Adipocyte (in vitro differentiated cells): ENCODE results near the gene CFAP65.

Source experiments
- DNase-seq: peaks from one replicate; pipeline ENCODE4 v3.0.0-alpha.2; 2015; ENCODE audit warnings: low read depth
- H3K27me3 ChIP-seq: replicated peaks from 2 replicates; pipeline ENCODE4 v1.7.0; 2013; ENCODE audit warnings: mild to moderate bottlenecking, low read length, moderate library complexity; ENCODE audit not compliant: control insufficient read depth, insufficient read depth
- H3K36me3 ChIP-seq: 2 replicates; pipeline ENCODE4 v1.7.0; 2013; ENCODE audit warnings: low read length, mild to moderate bottlenecking, moderate library complexity; ENCODE audit not compliant: control insufficient read depth, insufficient read depth, severe bottlenecking
- H3K4me1 ChIP-seq: 2 replicates; pipeline ENCODE4 v1.7.0; 2013; ENCODE audit warnings: mild to moderate bottlenecking, low read length, moderate library complexity; ENCODE audit not compliant: control insufficient read depth, insufficient read depth
- H3K4me3 ChIP-seq: 2 replicates; pipeline ENCODE4 v1.7.0; 2013; ENCODE audit warnings: mild to moderate bottlenecking, low read length, moderate library complexity
- H3K9ac ChIP-seq: 2 replicates; pipeline ENCODE4 v1.7.0; 2013; ENCODE audit warnings: mild to moderate bottlenecking, low read length, moderate library complexity
- H3K9me3 ChIP-seq: 2 replicates; pipeline ENCODE4 v1.7.0; 2013; ENCODE audit warnings: mild to moderate bottlenecking, low read length, moderate library complexity; ENCODE audit not compliant: control insufficient read depth

The CFAP65 gene, protein sequence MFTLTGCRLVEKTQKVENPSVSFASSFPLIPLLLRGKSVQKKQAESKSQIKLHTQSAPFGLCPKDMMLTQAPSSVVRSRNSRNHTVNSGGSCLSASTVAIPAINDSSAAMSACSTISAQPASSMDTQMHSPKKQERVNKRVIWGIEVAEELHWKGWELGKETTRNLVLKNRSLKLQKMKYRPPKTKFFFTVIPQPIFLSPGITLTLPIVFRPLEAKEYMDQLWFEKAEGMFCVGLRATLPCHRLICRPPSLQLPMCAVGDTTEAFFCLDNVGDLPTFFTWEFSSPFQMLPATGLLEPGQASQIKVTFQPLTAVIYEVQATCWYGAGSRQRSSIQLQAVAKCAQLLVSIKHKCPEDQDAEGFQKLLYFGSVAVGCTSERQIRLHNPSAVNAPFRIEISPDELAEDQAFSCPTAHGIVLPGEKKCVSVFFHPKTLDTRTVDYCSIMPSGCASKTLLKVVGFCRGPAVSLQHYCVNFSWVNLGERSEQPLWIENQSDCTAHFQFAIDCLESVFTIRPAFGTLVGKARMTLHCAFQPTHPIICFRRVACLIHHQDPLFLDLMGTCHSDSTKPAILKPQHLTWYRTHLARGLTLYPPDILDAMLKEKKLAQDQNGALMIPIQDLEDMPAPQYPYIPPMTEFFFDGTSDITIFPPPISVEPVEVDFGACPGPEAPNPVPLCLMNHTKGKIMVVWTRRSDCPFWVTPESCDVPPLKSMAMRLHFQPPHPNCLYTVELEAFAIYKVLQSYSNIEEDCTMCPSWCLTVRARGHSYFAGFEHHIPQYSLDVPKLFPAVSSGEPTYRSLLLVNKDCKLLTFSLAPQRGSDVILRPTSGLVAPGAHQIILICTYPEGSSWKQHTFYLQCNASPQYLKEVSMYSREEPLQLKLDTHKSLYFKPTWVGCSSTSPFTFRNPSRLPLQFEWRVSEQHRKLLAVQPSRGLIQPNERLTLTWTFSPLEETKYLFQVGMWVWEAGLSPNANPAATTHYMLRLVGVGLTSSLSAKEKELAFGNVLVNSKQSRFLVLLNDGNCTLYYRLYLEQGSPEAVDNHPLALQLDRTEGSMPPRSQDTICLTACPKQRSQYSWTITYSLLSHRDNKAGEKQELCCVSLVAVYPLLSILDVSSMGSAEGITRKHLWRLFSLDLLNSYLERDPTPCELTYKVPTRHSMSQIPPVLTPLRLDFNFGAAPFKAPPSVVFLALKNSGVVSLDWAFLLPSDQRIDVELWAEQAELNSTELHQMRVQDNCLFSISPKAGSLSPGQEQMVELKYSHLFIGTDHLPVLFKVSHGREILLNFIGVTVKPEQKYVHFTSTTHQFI (N-terminal part only)

DNA sequence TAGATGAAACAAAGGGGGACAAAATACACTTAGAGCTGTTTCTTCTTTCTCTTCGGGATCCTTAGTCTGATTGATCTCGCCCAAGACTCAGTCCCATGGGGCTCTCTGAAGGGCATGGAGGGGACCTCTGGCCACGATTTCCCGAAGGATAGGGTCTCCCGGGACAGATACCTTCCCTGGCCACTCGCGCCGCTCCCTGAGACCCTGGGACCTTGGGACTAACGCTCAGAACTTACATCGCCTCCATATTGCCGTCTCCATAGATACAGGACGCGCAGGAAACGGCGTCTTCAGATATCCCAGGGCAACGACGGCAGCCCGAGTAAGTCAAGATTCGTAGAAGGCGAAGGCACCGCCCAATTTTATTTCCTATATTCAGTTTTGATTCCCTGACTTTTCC, at the start of gene CFAP65:
CFAP65 (minus strand) TSS at position 265 of the 400 bp plus-strand sequence. CDS start 2,468 bp downstream, outside the sequence.
- DNase-seq: peak; percentile 66
- no peaks in the 10 kb centered on the region for H3K9me3 ChIP-seq
- peaks cover 62% of the 10 kb centered on the region for H3K27me3 ChIP-seq
- H3K4me3 ChIP-seq: peak within 1 kb of the TSS; percentile 75
- no peaks in the 10 kb centered on the region for H3K4me1 ChIP-seq
- H3K9ac ChIP-seq: no peak within 1 kb of the TSS
- no peaks in the 10 kb centered on the region for H3K36me3 ChIP-seq

DNA sequence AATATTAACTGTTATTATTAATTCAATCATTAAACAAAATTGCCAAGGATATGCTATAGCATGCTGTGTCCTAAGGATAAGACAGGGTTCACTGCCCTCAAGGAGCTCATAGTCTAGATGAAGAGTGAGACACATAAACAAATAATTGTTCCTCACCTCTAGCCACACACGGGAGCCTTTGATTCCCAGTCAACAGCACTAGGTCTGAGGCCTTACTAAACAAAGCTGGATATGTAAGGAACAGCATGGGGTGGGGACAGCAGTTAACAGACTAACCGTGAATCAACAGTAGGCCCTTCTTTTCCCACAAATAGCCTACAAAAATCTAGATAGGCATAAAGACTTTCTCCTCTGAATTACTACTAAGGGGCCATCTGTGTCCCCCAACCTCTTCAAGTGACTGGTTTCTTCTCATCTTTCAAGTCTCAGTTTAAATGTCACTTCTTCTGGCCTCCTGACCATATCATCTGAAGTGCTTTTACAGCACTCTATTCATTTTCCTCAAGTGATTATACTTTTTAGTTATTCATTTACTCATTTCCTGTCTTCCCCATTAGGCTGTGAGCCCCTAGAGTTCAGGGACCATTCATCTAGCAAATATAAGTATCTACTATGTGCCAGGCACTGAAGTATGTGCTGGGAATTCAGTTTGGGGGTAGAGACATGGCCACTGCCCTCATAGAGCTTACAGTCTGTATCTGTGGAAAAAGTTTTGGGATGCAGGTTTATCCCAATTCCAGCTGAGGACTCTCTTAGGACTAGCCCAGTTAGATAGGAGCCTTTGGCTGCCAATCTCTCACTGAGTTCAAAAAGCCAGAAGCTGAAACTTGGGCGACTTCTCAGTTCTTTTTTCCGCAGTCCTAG, 49.4 kb upstream of the CFAP65 start:
- H3K9ac ChIP-seq: no peak overlapping the region
- H3K36me3 ChIP-seq: no peaks in the 10 kb centered on the region
- no peaks in the 10 kb centered on the region for H3K9me3 ChIP-seq
- no peaks in the 10 kb centered on the region for H3K27me3 ChIP-seq
- H3K4me1 ChIP-seq: no peaks in the 10 kb centered on the region
- H3K4me3 ChIP-seq: no peak overlapping the region
- DNase-seq: no peak

GRCh38 chr2:219089330-219089729, 48.0 kb upstream of the CFAP65 start:
- no peaks in the 10 kb centered on the region for H3K4me1 ChIP-seq
- no peak for DNase-seq
- no peak overlapping the region for H3K4me3 ChIP-seq
- no peak overlapping the region for H3K9ac ChIP-seq
- no peaks in the 10 kb centered on the region for H3K9me3 ChIP-seq
- no peaks in the 10 kb centered on the region for H3K36me3 ChIP-seq
- no peaks in the 10 kb centered on the region for H3K27me3 ChIP-seq

- DNase-seq: no peak
Measured at GRCh38 chr2:219087848-219088247, 46.5 kb upstream of the CFAP65 start.

DNA sequence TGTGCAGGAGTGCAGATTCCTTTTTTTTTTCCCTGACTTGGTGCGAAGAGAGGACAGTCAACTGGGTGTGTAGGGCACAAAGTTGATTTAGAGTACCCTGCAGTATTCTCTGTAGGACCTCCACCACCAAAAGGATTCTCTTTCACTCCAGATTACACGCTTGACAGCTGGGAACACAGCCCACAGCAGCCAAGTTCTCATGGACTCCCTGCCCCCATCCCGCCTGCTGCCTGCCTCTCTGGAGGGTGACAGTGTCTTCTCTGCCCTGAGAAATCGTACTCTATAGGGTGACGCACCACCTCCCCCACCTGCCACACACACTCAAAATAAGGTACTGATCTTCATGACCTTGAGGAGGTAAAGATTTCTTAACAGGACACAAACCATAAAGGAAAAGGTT, 46.0 kb upstream of the CFAP65 start:
- DNase-seq: no peak
- H3K4me1 ChIP-seq: no peaks in the 10 kb centered on the region
- H3K9me3 ChIP-seq: no peaks in the 10 kb centered on the region

More at GRCh38 chr2:219087848-219088247, 46.5 kb upstream of the CFAP65 start:
- no peak overlapping the region for H3K4me3 ChIP-seq
- no peak overlapping the region for H3K9ac ChIP-seq
- no peaks in the 10 kb centered on the region for H3K9me3 ChIP-seq
- no peaks in the 10 kb centered on the region for H3K36me3 ChIP-seq
- no peaks in the 10 kb centered on the region for H3K27me3 ChIP-seq
- no peaks in the 10 kb centered on the region for H3K4me1 ChIP-seq

DNA sequence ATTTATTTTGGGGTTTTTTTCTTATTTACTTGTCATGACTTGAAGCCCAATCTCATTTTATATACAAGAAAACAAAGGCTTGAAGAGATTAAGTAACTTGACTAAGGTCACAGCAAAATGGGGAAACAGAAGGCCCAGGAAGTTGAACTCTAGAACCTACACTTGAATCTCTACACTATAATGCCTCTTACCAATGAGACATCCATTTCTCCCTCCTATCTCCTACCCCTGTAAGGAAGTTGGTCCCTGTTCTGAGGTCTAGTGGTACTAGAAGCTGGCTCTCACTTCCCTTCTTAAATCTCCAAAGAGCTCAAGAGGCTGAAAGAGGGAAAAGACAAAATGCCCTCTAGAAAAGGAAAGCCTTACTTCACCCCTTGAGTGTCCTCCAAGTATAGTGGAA, 44.9 kb upstream of the CFAP65 start:
- Histone ChIP-seq H3K4me1 (no peaks in the 10 kb centered on the region), H3K9ac (no peak overlapping the region), H3K36me3 (no peaks in the 10 kb centered on the region), H3K9me3 (no peaks in the 10 kb centered on the region), H3K27me3 (no peaks in the 10 kb centered on the region), H3K4me3 (no peak overlapping the region)
- DNase-seq: no peak

More for the DNA sequence above, 46.0 kb upstream of the CFAP65 start:
- Histone ChIP-seq H3K36me3 (no peaks in the 10 kb centered on the region), H3K9ac (no peak overlapping the region), H3K27me3 (no peaks in the 10 kb centered on the region), H3K4me3 (no peak overlapping the region)

DNA sequence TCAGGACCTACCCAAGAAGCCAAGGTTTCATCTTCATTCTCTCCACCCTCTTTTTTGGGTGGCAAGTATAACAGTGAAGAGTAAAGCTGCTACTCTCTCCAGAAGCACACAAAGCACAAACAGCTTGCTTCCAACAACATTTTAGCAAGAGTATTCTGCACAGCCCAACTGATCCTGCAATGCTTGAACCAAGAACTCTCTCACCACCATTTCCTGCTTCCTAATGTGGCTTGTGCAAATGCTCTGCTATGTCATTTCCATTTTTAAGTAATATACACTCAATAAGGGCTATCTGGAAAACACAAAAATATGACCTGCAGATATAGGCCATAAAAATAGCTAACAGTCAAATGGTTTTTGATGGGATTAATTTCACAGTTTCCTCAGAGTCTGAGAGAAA, 43.5 kb upstream of the CFAP65 start:
- Histone ChIP-seq H3K4me3 (no peak overlapping the region), H3K36me3 (no peaks in the 10 kb centered on the region), H3K4me1 (no peaks in the 10 kb centered on the region), H3K27me3 (no peaks in the 10 kb centered on the region), H3K9ac (no peak overlapping the region), H3K9me3 (no peaks in the 10 kb centered on the region)
- DNase-seq: no peak

GRCh38 chr2:219082332-219082958, 41.1 kb upstream of the CFAP65 start:
- Histone ChIP-seq H3K4me1 (no peaks in the 10 kb centered on the region), H3K9me3 (no peaks in the 10 kb centered on the region), H3K9ac (no peak overlapping the region), H3K4me3 (no peak overlapping the region), H3K27me3 (no peaks in the 10 kb centered on the region), H3K36me3 (peaks cover 3% of the 10 kb centered on the region)
- no peak for DNase-seq

DNA sequence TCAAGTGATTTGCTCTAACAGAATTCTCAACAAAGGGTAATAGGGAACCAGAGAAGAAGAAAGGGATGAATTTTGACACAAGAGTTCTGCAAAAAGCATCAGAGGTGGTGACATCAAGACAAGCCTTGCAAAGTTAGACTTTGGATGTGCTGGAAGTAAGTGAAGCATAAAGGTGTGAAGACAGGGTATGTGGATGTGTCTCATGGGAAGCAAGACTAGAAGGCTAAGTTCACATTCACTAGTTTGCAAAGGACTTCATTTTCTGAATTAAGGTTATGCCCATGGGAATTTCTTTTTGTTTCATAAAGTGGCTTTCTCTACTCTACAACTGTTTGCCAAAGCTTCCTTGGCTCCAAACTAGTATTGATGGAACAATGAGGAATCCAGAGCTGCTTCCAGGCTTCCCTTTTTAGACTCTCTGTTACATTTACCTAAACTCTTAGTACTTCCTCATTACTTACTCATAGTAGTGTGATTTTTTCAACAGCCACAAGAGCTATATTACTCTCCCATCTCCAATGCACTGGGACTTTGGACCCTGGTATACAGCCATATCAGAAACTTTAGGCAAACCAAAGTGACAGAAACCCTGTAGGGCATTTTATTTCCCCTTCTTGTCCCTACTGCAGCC, 40.5 kb upstream of the CFAP65 start:
- no peaks in the 10 kb centered on the region for H3K4me1 ChIP-seq
- H3K9me3 ChIP-seq: no peaks in the 10 kb centered on the region
- no peak for DNase-seq
- H3K36me3 ChIP-seq: peaks cover 10% of the 10 kb centered on the region
- H3K9ac ChIP-seq: no peak overlapping the region
- no peak overlapping the region for H3K4me3 ChIP-seq
- H3K27me3 ChIP-seq: no peaks in the 10 kb centered on the region

DNA sequence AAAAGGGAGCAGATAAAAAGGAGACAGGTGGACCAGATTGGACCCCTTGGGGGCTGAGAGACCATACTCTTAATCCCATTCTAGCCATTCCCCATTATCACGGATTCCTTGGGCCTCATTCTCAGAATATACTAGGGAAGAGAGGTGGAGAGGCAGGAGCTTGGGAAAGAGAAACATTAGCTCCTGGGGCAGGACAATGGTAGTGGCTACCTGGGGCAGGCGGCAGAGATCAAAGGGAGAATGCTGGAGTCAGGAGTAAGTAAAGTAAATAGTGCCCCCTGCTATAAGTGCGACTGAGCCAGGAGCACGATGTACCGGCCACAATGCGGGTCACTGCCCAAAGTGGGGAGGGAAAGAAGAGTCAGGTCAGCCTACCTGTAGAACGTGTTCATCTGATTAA, 39.8 kb upstream of the CFAP65 start:
- DNase-seq: no peak
- peaks cover 15% of the 10 kb centered on the region for H3K36me3 ChIP-seq
- no peak overlapping the region for H3K9ac ChIP-seq
- no peaks in the 10 kb centered on the region for H3K4me1 ChIP-seq
- no peaks in the 10 kb centered on the region for H3K9me3 ChIP-seq
- no peak overlapping the region for H3K4me3 ChIP-seq
- no peaks in the 10 kb centered on the region for H3K27me3 ChIP-seq
